Erythroblast (primary cell): ENCODE results near the gene MGAT5B.

Experiments
- GATA1 ChIP-seq: IDR thresholded peaks from 2 replicates; pipeline ENCODE4 v1.6.1; 2011; ENCODE audit warnings: low read depth, mild to moderate bottlenecking, control low read depth, low read length, moderate library complexity
- POLR2A ChIP-seq: IDR thresholded peaks from 2 replicates; pipeline ENCODE4 v1.6.1; 2011; ENCODE audit warnings: mild to moderate bottlenecking, low read length

DNA sequence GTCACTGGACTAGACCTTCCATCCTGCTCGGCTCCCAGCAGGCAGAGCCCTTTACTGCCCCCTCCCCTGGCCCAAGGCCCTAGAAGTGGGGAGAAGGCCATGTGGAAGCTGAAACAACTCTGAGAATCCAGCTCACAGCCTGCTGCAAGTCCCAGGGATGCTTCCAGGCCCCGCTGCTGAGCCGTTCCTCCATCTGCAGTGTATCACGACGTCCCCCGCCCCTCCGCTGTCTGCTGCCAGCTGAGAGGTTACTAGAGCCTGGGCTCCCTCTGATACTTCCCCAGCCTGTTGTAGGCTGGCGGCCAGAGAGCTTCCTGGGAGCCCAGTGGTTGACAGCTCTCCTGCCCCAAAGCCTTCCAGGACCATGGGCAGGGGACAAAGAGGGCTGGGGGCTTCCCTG is 118.2 kb downstream of the MGAT5B start:
- TF ChIP-seq POLR2A (no peak), GATA1 (no peak)
